ENCODE results near the gene DTNBP1. TPM values are rescaled to one million over a fixed set of nuclear protein-coding genes. Genes with fewer than 3 reads are reported as not detected.

DTNBP1 gene
- total RNA-seq, 1 experiment from 2014 or later: 13.5 TPM

DNA sequence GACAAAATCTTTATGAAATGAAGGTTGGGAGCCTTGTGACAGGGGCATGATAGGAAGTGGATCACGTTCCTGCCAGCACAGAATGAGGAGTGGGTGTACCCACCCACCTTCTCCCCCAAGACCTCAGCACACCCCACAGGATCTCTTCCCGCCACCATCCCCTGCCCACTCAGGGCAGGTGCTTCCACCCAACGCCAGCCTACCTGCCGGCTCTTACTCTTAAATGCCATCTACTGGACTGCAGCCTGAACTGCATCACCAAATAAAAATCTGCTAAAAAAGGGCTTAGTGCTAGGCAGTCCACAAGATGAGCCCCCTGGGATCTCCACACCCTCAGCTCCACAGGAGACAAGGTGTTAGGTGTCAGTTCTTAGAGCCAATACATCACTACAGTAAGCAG lies 20.6 kb downstream of the DTNBP1 start:
- Mint-ChIP-seq H3K4me1 (ENCODE audit: insufficient read depth, unreplicated experiment) (no peaks in the 10 kb centered on the region), H3K36me3 (ENCODE audit: insufficient read depth, unreplicated experiment) (peaks cover 6% of the 10 kb centered on the region), H3K27me3 (ENCODE audit: insufficient read depth, unreplicated experiment) (no peaks in the 10 kb centered on the region), H3K9me3 (ENCODE audit: unreplicated experiment) (peaks cover 6% of the 10 kb centered on the region), H3K27ac (ENCODE audit: low read depth, unreplicated experiment) (no peak overlapping the region), H3K4me3 (ENCODE audit: unreplicated experiment) (no peak overlapping the region)
- no TSS peak for BruUV-seq (replicated peaks)
- CTCF ChIA-PET: interaction anchor here (1.3 kb wide), 1 partner anchor 10 kb away, joined by 3 read pairs; no protein-coding TSS in a partner anchor
- TF ChIP-seq, protein P1, sequence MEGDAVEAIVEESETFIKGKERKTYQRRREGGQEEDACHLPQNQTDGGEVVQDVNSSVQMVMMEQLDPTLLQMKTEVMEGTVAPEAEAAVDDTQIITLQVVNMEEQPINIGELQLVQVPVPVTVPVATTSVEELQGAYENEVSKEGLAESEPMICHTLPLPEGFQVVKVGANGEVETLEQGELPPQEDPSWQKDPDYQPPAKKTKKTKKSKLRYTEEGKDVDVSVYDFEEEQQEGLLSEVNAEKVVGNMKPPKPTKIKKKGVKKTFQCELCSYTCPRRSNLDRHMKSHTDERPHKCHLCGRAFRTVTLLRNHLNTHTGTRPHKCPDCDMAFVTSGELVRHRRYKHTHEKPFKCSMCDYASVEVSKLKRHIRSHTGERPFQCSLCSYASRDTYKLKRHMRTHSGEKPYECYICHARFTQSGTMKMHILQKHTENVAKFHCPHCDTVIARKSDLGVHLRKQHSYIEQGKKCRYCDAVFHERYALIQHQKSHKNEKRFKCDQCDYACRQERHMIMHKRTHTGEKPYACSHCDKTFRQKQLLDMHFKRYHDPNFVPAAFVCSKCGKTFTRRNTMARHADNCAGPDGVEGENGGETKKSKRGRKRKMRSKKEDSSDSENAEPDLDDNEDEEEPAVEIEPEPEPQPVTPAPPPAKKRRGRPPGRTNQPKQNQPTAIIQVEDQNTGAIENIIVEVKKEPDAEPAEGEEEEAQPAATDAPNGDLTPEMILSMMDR (IDR thresholded peaks at IDR 0.05; ENCODE audit: unreplicated experiment): no peak
- intact Hi-C loops (cut with micrococcal nuclease): no loop called here
- POLR2A ChIA-PET: no interaction called here
- DNase-seq (ENCODE audit: unreplicated experiment): peak; percentile 11

DNA sequence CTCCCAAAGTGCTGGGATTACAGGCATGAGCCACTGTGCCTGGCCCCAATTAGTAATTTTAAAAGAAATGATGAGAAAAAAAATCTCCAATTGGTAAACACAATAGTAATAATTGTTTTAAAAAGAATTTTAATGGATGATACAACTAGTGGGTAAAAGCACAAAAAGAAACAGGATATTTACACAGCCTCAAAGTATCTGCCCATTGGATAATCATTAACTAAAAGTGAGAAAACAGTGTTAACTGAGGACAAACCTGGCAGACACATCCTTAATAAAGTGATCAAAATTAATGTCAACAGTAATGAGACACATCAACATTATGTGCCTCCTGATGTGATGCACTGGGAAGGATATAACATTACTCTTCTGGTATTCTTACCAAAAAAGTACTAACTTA lies 24.5 kb downstream of the DTNBP1 start:
- no peak for DNase-seq (ENCODE audit: unreplicated experiment)
- H3K27ac Mint-ChIP-seq (ENCODE audit: low read depth, unreplicated experiment): no peak overlapping the region
- peaks cover 6% of the 10 kb centered on the region for H3K36me3 Mint-ChIP-seq (ENCODE audit: insufficient read depth, unreplicated experiment)
- TF ChIP-seq, protein P1 (IDR thresholded peaks at IDR 0.05; ENCODE audit: unreplicated experiment): no peak
- peaks cover 6% of the 10 kb centered on the region for H3K9me3 Mint-ChIP-seq (ENCODE audit: unreplicated experiment)
- ChIA-PET POLR2A (no interaction called here), CTCF (no interaction called here)
- no peaks in the 10 kb centered on the region for H3K4me1 Mint-ChIP-seq (ENCODE audit: insufficient read depth, unreplicated experiment)
- BruUV-seq (replicated peaks): no TSS peak
- intact Hi-C loops (cut with micrococcal nuclease): no loop called here
- H3K27me3 Mint-ChIP-seq (ENCODE audit: insufficient read depth, unreplicated experiment): no peaks in the 10 kb centered on the region
- H3K4me3 Mint-ChIP-seq (ENCODE audit: unreplicated experiment): no peak overlapping the region

DNA sequence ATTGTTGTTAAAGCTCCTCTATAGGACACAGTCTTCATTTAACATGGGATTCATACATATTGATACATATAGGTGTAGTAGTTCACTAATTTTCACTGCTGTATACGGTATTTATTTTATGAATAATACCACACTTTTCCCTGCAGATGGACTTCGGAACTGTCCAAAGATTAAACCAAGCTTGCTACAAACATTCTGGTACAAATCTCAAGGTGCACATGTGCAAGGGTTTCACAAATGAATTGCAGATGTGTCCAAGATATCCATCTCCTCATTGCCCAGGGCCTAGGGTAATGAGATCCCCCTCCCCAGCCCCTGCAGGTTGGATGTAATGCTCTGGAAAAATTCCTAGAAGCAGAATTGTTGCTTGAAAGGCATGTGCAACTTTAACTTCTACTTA lies 31.4 kb downstream of the DTNBP1 start:
- TF ChIP-seq, protein P1 (IDR thresholded peaks at IDR 0.05; ENCODE audit: unreplicated experiment): no peak
- Mint-ChIP-seq H3K4me3 (ENCODE audit: unreplicated experiment) (no peak overlapping the region), H3K27ac (ENCODE audit: low read depth, unreplicated experiment) (no peak overlapping the region), H3K4me1 (ENCODE audit: insufficient read depth, unreplicated experiment) (peaks cover 4% of the 10 kb centered on the region), H3K36me3 (ENCODE audit: insufficient read depth, unreplicated experiment) (no peaks in the 10 kb centered on the region), H3K9me3 (ENCODE audit: unreplicated experiment) (no peaks in the 10 kb centered on the region), H3K27me3 (ENCODE audit: insufficient read depth, unreplicated experiment) (no peaks in the 10 kb centered on the region)
- intact Hi-C loops (cut with micrococcal nuclease): no loop called here
- ChIA-PET POLR2A (interaction anchor here (0.6 kb wide), 2 partner anchors 851 to 1667 kb away, joined by 3 read pairs; no protein-coding TSS in a partner anchor), CTCF (interaction anchor here (0.6 to 1.6 kb wide), 3 partner anchors 9 to 327 kb away, joined by 3 to 7 read pairs (median 4); no protein-coding TSS in a partner anchor)
- DNase-seq (ENCODE audit: unreplicated experiment): no peak
- BruUV-seq (replicated peaks): no TSS peak

DNA sequence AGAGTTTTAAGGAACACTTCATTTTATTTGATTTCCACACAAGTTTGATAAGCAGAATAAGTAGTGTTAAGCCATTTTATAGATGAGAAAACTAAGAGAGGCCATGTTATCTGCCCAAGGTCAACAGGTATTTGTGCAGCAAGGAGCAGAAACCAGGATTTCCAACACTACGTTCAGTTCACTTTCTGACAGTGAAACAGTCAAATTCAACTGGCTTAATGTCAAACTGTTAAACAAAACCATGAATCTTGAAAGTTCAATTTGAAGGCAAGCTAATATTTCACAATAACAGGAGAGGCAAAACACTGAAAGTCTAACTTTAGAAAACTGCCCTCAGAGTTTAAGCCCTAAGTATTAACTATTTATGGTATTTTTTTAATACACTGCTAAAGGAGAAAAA lies 32.6 kb downstream of the DTNBP1 start:
- intact Hi-C loops (cut with micrococcal nuclease): no loop called here
- TF ChIP-seq, protein P1 (IDR thresholded peaks at IDR 0.05; ENCODE audit: unreplicated experiment): no peak
- CTCF ChIA-PET: no interaction called here
- no peaks in the 10 kb centered on the region for H3K27me3 Mint-ChIP-seq (ENCODE audit: insufficient read depth, unreplicated experiment)
- DNase-seq (ENCODE audit: unreplicated experiment): no peak
- H3K4me1 Mint-ChIP-seq (ENCODE audit: insufficient read depth, unreplicated experiment): peaks cover 4% of the 10 kb centered on the region
- POLR2A ChIA-PET: no interaction called here
- H3K27ac Mint-ChIP-seq (ENCODE audit: low read depth, unreplicated experiment): no peak overlapping the region
- no peaks in the 10 kb centered on the region for H3K36me3 Mint-ChIP-seq (ENCODE audit: insufficient read depth, unreplicated experiment)
- no TSS peak for BruUV-seq (replicated peaks)
- no peaks in the 10 kb centered on the region for H3K9me3 Mint-ChIP-seq (ENCODE audit: unreplicated experiment)
- no peak overlapping the region for H3K4me3 Mint-ChIP-seq (ENCODE audit: unreplicated experiment)
